ENCODE measurements around the gene PALM3. TPM values are rescaled to one million over a fixed set of nuclear protein-coding genes. Genes with fewer than 3 reads are reported as not detected.
A peak's percentile ranks its signal among the peaks of the same experiment; 100 is the strongest.

Gene PALM3
- polyA plus RNA-seq, 3 donors, result not detected

- H3K27ac ChIP-seq (ENCODE audit: low read depth in 1 of 2, low read length in 2 of 2), result no peak overlapping the region
- H3K9me3 Mint-ChIP-seq, result peaks cover 0 to 11% (median 7%) of the 10 kb centered on the region in 7 donors
- H3K4me1 ChIP-seq (ENCODE audit: control insufficient read depth in 1 of 2, insufficient read depth in 2 of 2, low read length in 2 of 2), result peaks cover 11 to 14% of the 10 kb centered on the region in 2 donors
- 93% methylated on average over 4 of the region's 7 CpGs for whole genome bisulfite sequencing (ENCODE audit: insufficient coverage)
- H3K36me3 Mint-ChIP-seq, result peaks cover 37 to 47% of the 10 kb centered on the region in 2 donors
- peaks cover 63% of the 10 kb centered on the region for H4K20me1 ChIP-seq (ENCODE audit: insufficient read depth, low read length)
- H3K9ac ChIP-seq (ENCODE audit: insufficient read depth, low read length, poor library complexity, severe bottlenecking), result no peak overlapping the region
- no peak overlapping the region for H3K4me2 ChIP-seq (replicated peaks; ENCODE audit: extremely low read depth, low read length, poor library complexity, severe bottlenecking)
- no peak overlapping the region for H2AFZ ChIP-seq (ENCODE audit: insufficient read depth, low read depth, low read length, poor library complexity, severe bottlenecking)
- H3K27me3 ChIP-seq (ENCODE audit: control insufficient read depth in 2 of 2, insufficient read depth in 2 of 2, low read length in 2 of 2), result no peaks in the 10 kb centered on the region
- H3K36me3 ChIP-seq (replicated peaks in 1 of 2; ENCODE audit: control insufficient read depth in 1 of 2, insufficient read depth in 2 of 2, low read length in 2 of 2), result peaks cover 29 to 41% of the 10 kb centered on the region in 2 donors
- H3K27ac Mint-ChIP-seq, result peak overlapping the region in 1 of 7 donors; percentile 33
- intact Hi-C loops (cut with micrococcal nuclease), result loop anchor here in 1 of 2 donors (5.0 kb wide), 1 partner anchor 42 kb away; the partner anchor contains the start of gene ASF1B
- peaks cover 2% of the 10 kb centered on the region for H3K79me2 ChIP-seq (ENCODE audit: insufficient read depth, low read length)
- DNase-seq, result no peak
- no peak overlapping the region for H3K4me3 Mint-ChIP-seq
- TF ChIP-seq, protein P1, sequence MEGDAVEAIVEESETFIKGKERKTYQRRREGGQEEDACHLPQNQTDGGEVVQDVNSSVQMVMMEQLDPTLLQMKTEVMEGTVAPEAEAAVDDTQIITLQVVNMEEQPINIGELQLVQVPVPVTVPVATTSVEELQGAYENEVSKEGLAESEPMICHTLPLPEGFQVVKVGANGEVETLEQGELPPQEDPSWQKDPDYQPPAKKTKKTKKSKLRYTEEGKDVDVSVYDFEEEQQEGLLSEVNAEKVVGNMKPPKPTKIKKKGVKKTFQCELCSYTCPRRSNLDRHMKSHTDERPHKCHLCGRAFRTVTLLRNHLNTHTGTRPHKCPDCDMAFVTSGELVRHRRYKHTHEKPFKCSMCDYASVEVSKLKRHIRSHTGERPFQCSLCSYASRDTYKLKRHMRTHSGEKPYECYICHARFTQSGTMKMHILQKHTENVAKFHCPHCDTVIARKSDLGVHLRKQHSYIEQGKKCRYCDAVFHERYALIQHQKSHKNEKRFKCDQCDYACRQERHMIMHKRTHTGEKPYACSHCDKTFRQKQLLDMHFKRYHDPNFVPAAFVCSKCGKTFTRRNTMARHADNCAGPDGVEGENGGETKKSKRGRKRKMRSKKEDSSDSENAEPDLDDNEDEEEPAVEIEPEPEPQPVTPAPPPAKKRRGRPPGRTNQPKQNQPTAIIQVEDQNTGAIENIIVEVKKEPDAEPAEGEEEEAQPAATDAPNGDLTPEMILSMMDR (IDR thresholded peaks at IDR 0.05), result no peak
- peaks cover 6 to 8% of the 10 kb centered on the region in 2 donors for H3K9me3 ChIP-seq (replicated peaks in 1 of 2; ENCODE audit: control insufficient read depth in 1 of 2, insufficient read depth in 1 of 2, low read length in 2 of 2)
- no peaks in the 10 kb centered on the region for H3K27me3 Mint-ChIP-seq (ENCODE audit: low read depth in 3 of 3)
- peaks cover 9% of the 10 kb centered on the region for H3K4me1 Mint-ChIP-seq
- H3K4me3 ChIP-seq (replicated peaks in 1 of 3; ENCODE audit: low read depth in 2 of 3, low read length in 3 of 3), result no peak overlapping the region
Measured at GRCh38 chr19:14094854-14095253, 33.0 kb upstream of the PALM3 start.

- peaks cover 0 to 2% of the 10 kb centered on the region in 2 donors for H3K27me3 ChIP-seq (ENCODE audit: control insufficient read depth in 2 of 2, insufficient read depth in 2 of 2, low read length in 2 of 2)
- no peak overlapping the region for H3K4me3 ChIP-seq (replicated peaks in 1 of 3; ENCODE audit: low read depth in 2 of 3, low read length in 3 of 3)
- peaks cover 0 to 14% (median 9%) of the 10 kb centered on the region in 7 donors for H3K9me3 Mint-ChIP-seq
- H4K20me1 ChIP-seq (ENCODE audit: insufficient read depth, low read length), result peaks cover 65% of the 10 kb centered on the region
- H3K27ac Mint-ChIP-seq, result peak overlapping the region in 1 of 7 donors; percentile 57
- H3K4me2 ChIP-seq (replicated peaks; ENCODE audit: extremely low read depth, low read length, poor library complexity, severe bottlenecking), result no peak overlapping the region
- peaks cover 39 to 45% of the 10 kb centered on the region in 2 donors for H3K36me3 Mint-ChIP-seq
- no peak overlapping the region for H3K9ac ChIP-seq (ENCODE audit: insufficient read depth, low read length, poor library complexity, severe bottlenecking)
- H3K4me1 Mint-ChIP-seq, result peaks cover 15% of the 10 kb centered on the region
- intact Hi-C loops (cut with micrococcal nuclease), result loop anchor here in 1 of 2 donors (5.0 kb wide), 1 partner anchor 44 kb away; the partner anchor contains the start of gene ASF1B
- no peak overlapping the region for H3K4me3 Mint-ChIP-seq
- H3K4me1 ChIP-seq (ENCODE audit: control insufficient read depth in 1 of 2, insufficient read depth in 2 of 2, low read length in 2 of 2), result peaks cover 18 to 23% of the 10 kb centered on the region in 2 donors
- no peak overlapping the region for H2AFZ ChIP-seq (ENCODE audit: insufficient read depth, low read depth, low read length, poor library complexity, severe bottlenecking)
- no peak overlapping the region for H3K27ac ChIP-seq (ENCODE audit: low read depth in 1 of 2, low read length in 2 of 2)
- peaks cover 27 to 37% of the 10 kb centered on the region in 2 donors for H3K36me3 ChIP-seq (replicated peaks in 1 of 2; ENCODE audit: control insufficient read depth in 1 of 2, insufficient read depth in 2 of 2, low read length in 2 of 2)
- TF ChIP-seq, protein P1 (IDR thresholded peaks at IDR 0.05), result no peak
- H3K27me3 Mint-ChIP-seq (ENCODE audit: low read depth in 3 of 3), result peaks cover 0 to 6% (median 5%) of the 10 kb centered on the region in 3 donors
- DNase-seq, result no peak
- 93% methylated on average over 5 of the region's 9 CpGs for WGBS (ENCODE audit: insufficient coverage)
- H3K79me2 ChIP-seq (ENCODE audit: insufficient read depth, low read length), result peaks cover 7% of the 10 kb centered on the region
- peaks cover 6 to 8% of the 10 kb centered on the region in 2 donors for H3K9me3 ChIP-seq (replicated peaks in 1 of 2; ENCODE audit: control insufficient read depth in 1 of 2, insufficient read depth in 1 of 2, low read length in 2 of 2)
Measured at GRCh38 chr19:14093117-14093823, 31.4 kb upstream of the PALM3 start.

Data from CD14-positive monocyte (primary cell).